Lower leg skin (tissue), 3 donors: ENCODE results near the gene PCDHGA10.
"Not testable (repeated sequence)": the region's sequence is repeated elsewhere in the genome, so short reads cannot be mapped to it uniquely, and the experiment has no call there.

Source experiments
- CTCF ChIP-seq, 3 donors: fragments of 450-650 bp; IDR thresholded peaks; one replicate each; pipeline ENCODE4 v1.5.1; 2016; ENCODE audit warnings: antibody characterized with exemption in 3 of 3, mild to moderate bottlenecking in 3 of 3, moderate library complexity in 2 of 3
- POLR2A ChIP-seq, 2 donors: fragments of 450-650 bp; IDR thresholded peaks; one replicate each; pipeline ENCODE4 v1.6.1; 2016 to 2017; ENCODE audit warnings: antibody characterized with exemption in 2 of 2, mild to moderate bottlenecking in 1 of 2, moderate library complexity in 1 of 2

GRCh38 chr5:141375444-141376155, 37.2 kb upstream of the PCDHGA10 start:
- TF ChIP-seq CTCF, POLR2A (IDR thresholded peaks at IDR 0.05): not testable (repeated sequence)
